Measurements from ENCODE around the gene CRABP2. TPM values are rescaled to one million over a fixed set of nuclear protein-coding genes. Genes with fewer than 3 reads are reported as not detected.
A peak's percentile ranks its signal among the peaks of the same experiment; 100 is the strongest.

Gene CRABP2
- total and polyA plus RNA-seq, 2 of the 13 experiments (the other 11 are each of a cell fraction or from before 2014, with no cell fraction given) = 0.40 to 0.60 TPM

- no peak for TF ChIP-seq ZHX2 (IDR thresholded peaks at IDR 0.05; ENCODE audit: low read depth)
- TF ChIP-seq ZHX2 (CRISPR knock-in tag; IDR thresholded peaks at IDR 0.05; ENCODE audit: borderline replicate concordance) = peak; percentile 33; the same call in 1 of the 2 replicates
- peak; percentile 88 for TF ChIP-seq FOXM1 (CRISPR knock-in tag; IDR thresholded peaks at IDR 0.05)
- no peak for TF ChIP-seq ZNF160 (CRISPR knock-in tag; IDR thresholded peaks at IDR 0.05)
- TF ChIP-seq E2F1 (CRISPR knock-in tag; IDR thresholded peaks at IDR 0.05) = 0 out of 2 replicates have a peak, but pooled peaks have one; percentile 14
- TF ChIP-seq SETDB1 (CRISPR knock-in tag; IDR thresholded peaks at IDR 0.05; ENCODE audit: borderline replicate concordance) = no peak
- peak; percentile 4; the same call in 1 of the 2 replicates for TF ChIP-seq POLR2AphosphoS5 (IDR thresholded peaks at IDR 0.05; ENCODE audit: low read depth, low read length)
- TF ChIP-seq MYC (CRISPR knock-in tag; IDR thresholded peaks at IDR 0.05; ENCODE audit: borderline replicate concordance) = peak; percentile 38; the same call in 1 of the 2 replicates
- TF ChIP-seq ZNF562 (CRISPR knock-in tag; IDR thresholded peaks at IDR 0.05; ENCODE audit: borderline replicate concordance) = no peak
- no peak for TF ChIP-seq CBFB (CRISPR knock-in tag; IDR thresholded peaks at IDR 0.05)
- TF ChIP-seq ZNF138 (CRISPR knock-in tag; IDR thresholded peaks at IDR 0.05; ENCODE audit: low read depth) = 0 out of 2 replicates have a peak, but pooled peaks have one; percentile 41
- TF ChIP-seq ZNF20 (CRISPR knock-in tag; IDR thresholded peaks at IDR 0.05) = 0 out of 2 replicates have a peak, but pooled peaks have one; percentile 17
- TF ChIP-seq RCOR2 (CRISPR knock-in tag; IDR thresholded peaks at IDR 0.05) = no peak
- TF ChIP-seq ZSCAN30 (CRISPR knock-in tag; IDR thresholded peaks at IDR 0.05) = no peak
- TF ChIP-seq ZNF639 (CRISPR knock-in tag; conservative IDR thresholded peaks at IDR 0.05) = no peak
- no peak for TF ChIP-seq THAP8 (CRISPR knock-in tag; IDR thresholded peaks at IDR 0.05; ENCODE audit: borderline replicate concordance)
- 0 out of 2 replicates have a peak, but pooled peaks have one; percentile 8 for TF ChIP-seq DR1 (CRISPR knock-in tag; IDR thresholded peaks at IDR 0.05)
- TF ChIP-seq ZNF17 (CRISPR knock-in tag; IDR thresholded peaks at IDR 0.05) = no peak
- TF ChIP-seq MED1 (CRISPR knock-in tag; IDR thresholded peaks at IDR 0.05) = no peak
- TF ChIP-seq CAMTA2 (CRISPR knock-in tag; IDR thresholded peaks at IDR 0.05; ENCODE audit: borderline replicate concordance) = 0 out of 2 replicates have a peak, but pooled peaks have one; percentile 16
- TF ChIP-seq ZNF256 (CRISPR knock-in tag; conservative IDR thresholded peaks at IDR 0.05) = no peak
- 0 out of 2 replicates have a peak, but pooled peaks have one; percentile 10 for TF ChIP-seq ATF7-NPFF (CRISPR knock-in tag; IDR thresholded peaks at IDR 0.05; ENCODE audit: low read depth)
- TF ChIP-seq ZNF24 (IDR thresholded peaks at IDR 0.05) = no peak
These were observed 46.0 kb upstream of the CRABP2 start, which contains the start of gene HDGF (continued) for GRCh38 chr1:156751451-156751756.
